ENCODE measurements around the gene CRYBG1. TPM values are rescaled to one million over a fixed set of nuclear protein-coding genes. Genes with fewer than 3 reads are reported as not detected.

CRYBG1 gene
- total and polyA plus RNA-seq, 5 donors from 2014 or later: 16.4 to 83.8 (median 19.6) TPM

GRCh38 chr6:106452628-106453027 lies 92.1 kb downstream of the CRYBG1 start:
- no peaks in the 10 kb centered on the region for H3K36me3 Mint-ChIP-seq
- DNase-seq: no peak
- peaks cover 0 to 2% (median 0%) of the 10 kb centered on the region in 7 donors for H3K9me3 Mint-ChIP-seq

GRCh38 chr6:106453756-106454367 lies 93.3 kb downstream of the CRYBG1 start:
- DNase-seq (no peak), ATAC-seq (ENCODE audit: low read depth in 2 of 2) (no peak)
- Histone ChIP-seq H3K4me3 (ENCODE audit: low read depth, low read length) (no peak overlapping the region), H3K36me3 (ENCODE audit: control insufficient read depth, insufficient read depth, low read length) (no peaks in the 10 kb centered on the region), H3K4me1 (ENCODE audit: control insufficient read depth, insufficient read depth, low read length, poor library complexity, severe bottlenecking) (no peaks in the 10 kb centered on the region), H3K9me3 (ENCODE audit: control insufficient read depth in 2 of 2, low read length in 2 of 2) (no peaks in the 10 kb centered on the region), H3K27ac (ENCODE audit: insufficient read depth, low read length, poor library complexity, severe bottlenecking) (no peak overlapping the region), H3K27me3 (ENCODE audit: control insufficient read depth, insufficient read depth, low read length) (no peaks in the 10 kb centered on the region)
- no peaks in the 10 kb centered on the region for H3K36me3 Mint-ChIP-seq
- H3K4me1 Mint-ChIP-seq: no peaks in the 10 kb centered on the region
- peaks cover 22% of the 10 kb centered on the region for H3K27me3 Mint-ChIP-seq
- H3K9me3 Mint-ChIP-seq: peaks cover 0 to 2% (median 0%) of the 10 kb centered on the region in 7 donors
- no peak overlapping the region for H3K27ac Mint-ChIP-seq
- H3K4me3 Mint-ChIP-seq: no peak overlapping the region

More at GRCh38 chr6:106452628-106453027, 92.1 kb downstream of the CRYBG1 start:
- Histone ChIP-seq H3K27me3 (ENCODE audit: control insufficient read depth, insufficient read depth, low read length) (no peaks in the 10 kb centered on the region), H3K4me1 (ENCODE audit: control insufficient read depth, insufficient read depth, low read length, poor library complexity, severe bottlenecking) (peaks cover 9% of the 10 kb centered on the region), H3K36me3 (ENCODE audit: control insufficient read depth, insufficient read depth, low read length) (no peaks in the 10 kb centered on the region), H3K27ac (ENCODE audit: insufficient read depth, low read length, poor library complexity, severe bottlenecking) (no peak overlapping the region), H3K4me3 (ENCODE audit: low read depth, low read length) (no peak overlapping the region), H3K9me3 (ENCODE audit: control insufficient read depth in 2 of 2, low read length in 2 of 2) (no peaks in the 10 kb centered on the region)
- no peak for ATAC-seq (ENCODE audit: low read depth in 2 of 2)
- peaks cover 0 to 11% (median 4%) of the 10 kb centered on the region in 4 donors for H3K4me1 Mint-ChIP-seq
- H3K27ac Mint-ChIP-seq: no peak overlapping the region
- no peak overlapping the region for H3K4me3 Mint-ChIP-seq
- peaks cover 14% of the 10 kb centered on the region for H3K27me3 Mint-ChIP-seq

GRCh38 chr6:106456756-106457155 lies 96.2 kb downstream of the CRYBG1 start:
- Mint-ChIP-seq H3K27ac (peak overlapping the region in 1 of 3 donors; percentile 77), H3K36me3 (no peaks in the 10 kb centered on the region), H3K9me3 (peaks cover 0 to 2% (median 0%) of the 10 kb centered on the region in 7 donors), H3K27me3 (peaks cover 31% of the 10 kb centered on the region), H3K4me3 (no peak overlapping the region), H3K4me1 (no peaks in the 10 kb centered on the region)
- Histone ChIP-seq H3K4me3 (ENCODE audit: low read depth, low read length) (no peak overlapping the region), H3K27ac (ENCODE audit: insufficient read depth, low read length, poor library complexity, severe bottlenecking) (no peak overlapping the region), H3K4me1 (ENCODE audit: control insufficient read depth, insufficient read depth, low read length, poor library complexity, severe bottlenecking) (no peaks in the 10 kb centered on the region), H3K27me3 (ENCODE audit: control insufficient read depth, insufficient read depth, low read length) (no peaks in the 10 kb centered on the region), H3K36me3 (ENCODE audit: control insufficient read depth, insufficient read depth, low read length) (no peaks in the 10 kb centered on the region), H3K9me3 (ENCODE audit: control insufficient read depth in 2 of 2, low read length in 2 of 2) (no peaks in the 10 kb centered on the region)
- no peak for ATAC-seq (ENCODE audit: low read depth in 2 of 2)
- no peak for DNase-seq

GRCh38 chr6:106458021-106458986 lies 97.8 kb downstream of the CRYBG1 start:
- no peak overlapping the region for H3K4me3 Mint-ChIP-seq
- Histone ChIP-seq H3K9me3 (ENCODE audit: control insufficient read depth in 2 of 2, low read length in 2 of 2) (no peaks in the 10 kb centered on the region), H3K4me1 (ENCODE audit: control insufficient read depth, insufficient read depth, low read length, poor library complexity, severe bottlenecking) (no peaks in the 10 kb centered on the region), H3K36me3 (ENCODE audit: control insufficient read depth, insufficient read depth, low read length) (no peaks in the 10 kb centered on the region), H3K27me3 (ENCODE audit: control insufficient read depth, insufficient read depth, low read length) (no peaks in the 10 kb centered on the region), H3K4me3 (ENCODE audit: low read depth, low read length) (no peak overlapping the region), H3K27ac (ENCODE audit: insufficient read depth, low read length, poor library complexity, severe bottlenecking) (no peak overlapping the region)
- DNase-seq (no peak), ATAC-seq (ENCODE audit: low read depth in 2 of 2) (no peak)
- no peaks in the 10 kb centered on the region for H3K36me3 Mint-ChIP-seq
- no peaks in the 10 kb centered on the region for H3K4me1 Mint-ChIP-seq
- no peak overlapping the region for H3K27ac Mint-ChIP-seq
- peaks cover 0 to 2% (median 0%) of the 10 kb centered on the region in 7 donors for H3K9me3 Mint-ChIP-seq
- H3K27me3 Mint-ChIP-seq: peaks cover 42% of the 10 kb centered on the region

- Mint-ChIP-seq H3K4me3 (no peak overlapping the region), H3K4me1 (no peaks in the 10 kb centered on the region), H3K36me3 (no peaks in the 10 kb centered on the region), H3K9me3 (no peaks in the 10 kb centered on the region), H3K27ac (no peak overlapping the region), H3K27me3 (peaks cover 48% of the 10 kb centered on the region)
- Histone ChIP-seq H3K27me3 (ENCODE audit: control insufficient read depth, insufficient read depth, low read length) (no peaks in the 10 kb centered on the region), H3K4me1 (ENCODE audit: control insufficient read depth, insufficient read depth, low read length, poor library complexity, severe bottlenecking) (no peaks in the 10 kb centered on the region), H3K36me3 (ENCODE audit: control insufficient read depth, insufficient read depth, low read length) (no peaks in the 10 kb centered on the region), H3K27ac (ENCODE audit: insufficient read depth, low read length, poor library complexity, severe bottlenecking) (no peak overlapping the region), H3K9me3 (ENCODE audit: control insufficient read depth in 2 of 2, low read length in 2 of 2) (no peaks in the 10 kb centered on the region), H3K4me3 (ENCODE audit: low read depth, low read length) (no peak overlapping the region)
- no peak for ATAC-seq (ENCODE audit: low read depth in 2 of 2)
- no peak for DNase-seq
Observed at GRCh38 chr6:106460481-106460880, 100.0 kb downstream of the CRYBG1 start.

GRCh38 chr6:106461084-106461483 lies 100.6 kb downstream of the CRYBG1 start:
- no peaks in the 10 kb centered on the region for H3K36me3 ChIP-seq (ENCODE audit: control insufficient read depth, insufficient read depth, low read length)
- peaks cover 50% of the 10 kb centered on the region for H3K27me3 Mint-ChIP-seq

GRCh38 chr6:106462923-106463557 lies 102.5 kb downstream of the CRYBG1 start:
- Histone ChIP-seq H3K27ac (ENCODE audit: insufficient read depth, low read length, poor library complexity, severe bottlenecking) (no peak overlapping the region), H3K36me3 (ENCODE audit: control insufficient read depth, insufficient read depth, low read length) (no peaks in the 10 kb centered on the region), H3K9me3 (ENCODE audit: control insufficient read depth in 2 of 2, low read length in 2 of 2) (no peaks in the 10 kb centered on the region), H3K4me1 (ENCODE audit: control insufficient read depth, insufficient read depth, low read length, poor library complexity, severe bottlenecking) (no peaks in the 10 kb centered on the region), H3K4me3 (ENCODE audit: low read depth, low read length) (no peak overlapping the region), H3K27me3 (ENCODE audit: control insufficient read depth, insufficient read depth, low read length) (peaks cover 3% of the 10 kb centered on the region)
- ATAC-seq (ENCODE audit: low read depth in 2 of 2) (no peak), DNase-seq (no peak)
- Mint-ChIP-seq H3K4me1 (no peaks in the 10 kb centered on the region), H3K27me3 (peaks cover 50% of the 10 kb centered on the region), H3K36me3 (no peaks in the 10 kb centered on the region), H3K27ac (no peak overlapping the region), H3K4me3 (no peak overlapping the region), H3K9me3 (no peaks in the 10 kb centered on the region)

More at GRCh38 chr6:106461084-106461483, 100.6 kb downstream of the CRYBG1 start:
- Histone ChIP-seq H3K4me1 (ENCODE audit: control insufficient read depth, insufficient read depth, low read length, poor library complexity, severe bottlenecking) (no peaks in the 10 kb centered on the region), H3K4me3 (ENCODE audit: low read depth, low read length) (no peak overlapping the region), H3K27me3 (ENCODE audit: control insufficient read depth, insufficient read depth, low read length) (no peaks in the 10 kb centered on the region), H3K9me3 (ENCODE audit: control insufficient read depth in 2 of 2, low read length in 2 of 2) (no peaks in the 10 kb centered on the region), H3K27ac (ENCODE audit: insufficient read depth, low read length, poor library complexity, severe bottlenecking) (no peak overlapping the region)
- Mint-ChIP-seq H3K27ac (no peak overlapping the region), H3K9me3 (no peaks in the 10 kb centered on the region), H3K36me3 (no peaks in the 10 kb centered on the region), H3K4me1 (no peaks in the 10 kb centered on the region), H3K4me3 (no peak overlapping the region)
- no peak for ATAC-seq (ENCODE audit: low read depth in 2 of 2)
- no peak for DNase-seq

Measured in CD4-positive, CD25-positive, alpha-beta regulatory T cell (primary cell).